ENCODE measurements around the gene MTREX. TPM values are rescaled to one million over a fixed set of nuclear protein-coding genes. Genes with fewer than 3 reads are reported as not detected.

MTREX gene
- total and polyA plus RNA-seq, 2 of the 8 experiments (the other 6 are each of a cell fraction or from before 2014, with no cell fraction given), result 16.0 to 130 TPM

DNA sequence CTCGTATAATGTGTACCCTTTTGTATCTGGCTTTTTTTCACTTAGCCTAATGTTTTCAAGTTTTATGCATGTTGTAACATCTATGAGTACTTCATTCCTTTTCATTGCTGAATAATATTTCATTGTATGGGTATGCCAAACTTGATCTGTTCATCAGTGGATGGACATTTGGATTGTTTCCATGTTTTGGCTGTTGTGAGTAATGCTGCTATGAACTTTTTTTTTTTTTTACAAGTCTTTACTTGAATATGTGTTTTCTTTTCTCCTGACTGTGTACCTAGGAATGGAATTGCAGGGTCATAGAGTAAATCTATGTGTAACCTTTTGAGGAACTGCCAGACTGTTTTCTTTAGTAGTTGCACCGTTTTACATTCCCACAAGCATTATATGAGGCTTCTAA, 52.4 kb downstream of the MTREX start:
- peaks cover 2 to 43% (median 25%) of the 10 kb centered on the region in 4 experiments; a peak in 7 of 8 replicates for H3K36me3 ChIP-seq (ENCODE audit: control insufficient read depth in 2 of 4, insufficient read depth in 4 of 4, low read length in 3 of 4)
- 0 out of 4 replicates have a peak, but pooled peaks cover 0 to 4% of the 10 kb centered on the region in 2 experiments for H3K79me2 ChIP-seq (ENCODE audit: control insufficient read depth in 1 of 2, insufficient read depth in 2 of 2, low read length in 2 of 2)
- no peak overlapping the region for H3K23ac ChIP-seq (ENCODE audit: insufficient read length)
- no peak overlapping the region for H3K4ac ChIP-seq (replicated peaks; ENCODE audit: insufficient read length, low read depth, low read length)
- H2BK5ac ChIP-seq (ENCODE audit: low read depth, low read length), result no peak overlapping the region
- H3K27ac ChIP-seq (ENCODE audit: low read depth, low read length), result no peak overlapping the region
- no peak overlapping the region for H4K5ac ChIP-seq (ENCODE audit: insufficient read length, low read depth, low read length)
- no peak overlapping the region for H3K14ac ChIP-seq (ENCODE audit: insufficient read length)
- DNase-seq (ENCODE audit: low read depth in 1 of 2, low spot score in 2 of 2) (no peak), FAIRE-seq (no peak)
- H3K4me1 ChIP-seq (replicated peaks in 1 of 4; ENCODE audit: control insufficient read depth in 3 of 4, insufficient read depth in 4 of 4, low read length in 3 of 4), result no peaks in the 10 kb centered on the region
- no peak overlapping the region for H3K4me2 ChIP-seq (ENCODE audit: insufficient read depth in 1 of 2, low read depth in 2 of 2, low read length in 2 of 2)
- no peak overlapping the region for H3K18ac ChIP-seq (ENCODE audit: extremely low read depth, low read length)
- H4K8ac ChIP-seq (ENCODE audit: extremely low read depth, insufficient read depth, low read length), result no peak overlapping the region
- no peak overlapping the region for H2BK120ac ChIP-seq (replicated peaks; ENCODE audit: low read depth, low read length)
- no peaks in the 10 kb centered on the region for H3K27me3 ChIP-seq (replicated peaks in 1 of 4; ENCODE audit: control insufficient read depth in 3 of 4, extremely low read depth in 1 of 4, insufficient read depth in 3 of 4, low read length in 3 of 4)
- TF ChIP-seq BACH1 (IDR thresholded peaks at IDR 0.05; ENCODE audit: low read length) (no peak), JUND (IDR thresholded peaks at IDR 0.05; ENCODE audit: low read length) (no peak), TBP (IDR thresholded peaks at IDR 0.05; ENCODE audit: low read depth, low read length) (no peak), SP2 (IDR thresholded peaks at IDR 0.05; ENCODE audit: low read length) (no peak), TAF1 (IDR thresholded peaks at IDR 0.05; ENCODE audit: low read depth, low read length) (no peak), JUN (IDR thresholded peaks at IDR 0.05; ENCODE audit: low read depth, low read length) (no peak), NANOG (IDR thresholded peaks at IDR 0.05; ENCODE audit: insufficient read depth, low read depth, low read length, poor library complexity, severe bottlenecking) (no peak), BCL11A (IDR thresholded peaks at IDR 0.05; ENCODE audit: low read depth in 2 of 2, low read length in 2 of 2) (no peak), SAP30 (IDR thresholded peaks at IDR 0.05; ENCODE audit: insufficient read depth, insufficient replicate concordance, low read length) (no peak), CBX5 (IDR thresholded peaks at IDR 0.05; ENCODE audit: low read depth, low read length) (no peak), RAD21 (IDR thresholded peaks at IDR 0.05 in 1 of 2, conservative IDR thresholded peaks at IDR 0.05 in 1 of 2; ENCODE audit: low read depth in 2 of 2, low read length in 2 of 2) (no peak), SIRT6 (IDR thresholded peaks at IDR 0.05; ENCODE audit: low read length) (no peak), BRCA1 (IDR thresholded peaks at IDR 0.05; ENCODE audit: low read depth, low read length) (no peak), SRF (IDR thresholded peaks at IDR 0.05; ENCODE audit: low read depth, low read length) (no peak), EGR1 (IDR thresholded peaks at IDR 0.05; ENCODE audit: borderline replicate concordance, low read depth, low read length) (no peak)
- H3K56ac ChIP-seq (replicated peaks; ENCODE audit: insufficient read length, low read depth, low read length), result no peak overlapping the region
- no peaks in the 10 kb centered on the region for H3K9me3 ChIP-seq (ENCODE audit: insufficient read depth in 2 of 2, low read depth in 1 of 2, low read length in 1 of 2)
- H4K91ac ChIP-seq (replicated peaks; ENCODE audit: insufficient read length, low read length), result no peak overlapping the region
- H3K9ac ChIP-seq (replicated peaks in 1 of 4; ENCODE audit: extremely low read depth in 1 of 4, low read depth in 3 of 4, low read length in 3 of 4), result no peak overlapping the region
- no peak overlapping the region for H2BK15ac ChIP-seq (ENCODE audit: low read length)
- no peak overlapping the region for H2BK12ac ChIP-seq (ENCODE audit: low read depth, low read length)
- no peak overlapping the region for H2AK5ac ChIP-seq (ENCODE audit: low read depth, low read length)
- H3K4me3 ChIP-seq (ENCODE audit: extremely low read depth in 1 of 4, insufficient read depth in 2 of 4, low read depth in 3 of 4, low read length in 4 of 4), result no peak overlapping the region
- ChIA-PET POLR2A (ENCODE audit: partially characterized antibody) (no interaction called here), CTCF (ENCODE audit: partially characterized antibody) (interaction anchor here (1.2 kb wide), 1 partner anchor 134 kb away, joined by 3 read pairs; no protein-coding TSS in a partner anchor)
- no peak overlapping the region for H2AFZ ChIP-seq (ENCODE audit: low read length)
- 98% methylated on average over 2 of the region's 2 CpGs; no CpG with 5 or more reads in 1 of the 2 experiments for WGBS, 2 experiments (ENCODE audit: extremely low coverage in 1 of 2, insufficient coverage in 1 of 2, insufficient read length in 1 of 2, insufficient replicate concordance in 2 of 2, low coverage in 1 of 2, low lambda C conversion rate in 2 of 2, missing lambda C conversion rate in 1 of 2)
- H3K79me1 ChIP-seq (ENCODE audit: low read depth, low read length), result no peaks in the 10 kb centered on the region; the same call in 1 of the 2 replicates
- H3K23me2 ChIP-seq (ENCODE audit: low read depth, low read length), result no peaks in the 10 kb centered on the region
- H2BK20ac ChIP-seq (ENCODE audit: low read length), result no peak overlapping the region
- peaks cover 0 to 4% of the 10 kb centered on the region in 2 experiments for H4K20me1 ChIP-seq (replicated peaks in 1 of 2; ENCODE audit: control insufficient read depth in 1 of 2, insufficient read depth in 2 of 2, low read length in 2 of 2)
